Activated naive CD8-positive, alpha-beta T cell treated with anti-CD3 and anti-CD28 coated beads, Interleukin-2, amount 50 U/mL, for 16 hours (primary cell): ENCODE results near the gene NCOA7.
"Not testable (repeated sequence)": the region's sequence is repeated elsewhere in the genome, so short reads cannot be mapped to it uniquely, and the experiment has no call there.

Experiments used
- DNase-seq: peaks from one replicate; pipeline ENCODE4 v3.0.0-alpha.2; 2020; ENCODE audit warnings: low read depth, low spot score

Gene NCOA7

GRCh38 chr6:125792680-125793079 is 1.9 kb downstream of the NCOA7 start:
- DNase-seq, result no peak

GRCh38 chr6:125793280-125793679 is 2.5 kb downstream of the NCOA7 start:
- DNase-seq, result no peak

- DNase-seq, result no peak
Measured at GRCh38 chr6:125793863-125794262, 3.1 kb downstream of the NCOA7 start.

GRCh38 chr6:125794342-125795137 is 3.8 kb downstream of the NCOA7 start:
- DNase-seq, result no peak

- no peak for DNase-seq
Measured at GRCh38 chr6:125795301-125795700, 4.5 kb downstream of the NCOA7 start.

GRCh38 chr6:125797120-125797885 is 6.5 kb downstream of the NCOA7 start:
- no peak for DNase-seq

GRCh38 chr6:125797886-125798444 is 7.2 kb downstream of the NCOA7 start:
- DNase-seq, result no peak

- DNase-seq, result no peak
Measured at GRCh38 chr6:125798734-125799508, 8.2 kb downstream of the NCOA7 start.

- DNase-seq, result no peak
Measured at GRCh38 chr6:125802383-125802782, 11.6 kb downstream of the NCOA7 start.

- DNase-seq, result no peak
Measured at GRCh38 chr6:125802943-125803377, 12.2 kb downstream of the NCOA7 start.

- no peak for DNase-seq
Measured at GRCh38 chr6:125804264-125804663, 13.5 kb downstream of the NCOA7 start.

- not testable (repeated sequence) for DNase-seq
Measured at GRCh38 chr6:125804866-125805425, 14.2 kb downstream of the NCOA7 start.

- DNase-seq, result no peak
Measured at GRCh38 chr6:125806813-125807212, 16.1 kb downstream of the NCOA7 start.

GRCh38 chr6:125807293-125807692 is 16.5 kb downstream of the NCOA7 start:
- DNase-seq, result no peak

- DNase-seq, result no peak
Measured at GRCh38 chr6:125808060-125808459, 17.3 kb downstream of the NCOA7 start.

GRCh38 chr6:125808591-125808990 is 17.8 kb downstream of the NCOA7 start:
- DNase-seq, result no peak

GRCh38 chr6:125809570-125810170 is 18.9 kb downstream of the NCOA7 start:
- DNase-seq, result no peak

GRCh38 chr6:125810445-125810844 is 19.7 kb downstream of the NCOA7 start:
- no peak for DNase-seq

GRCh38 chr6:125811259-125811658 is 20.5 kb downstream of the NCOA7 start:
- no peak for DNase-seq

GRCh38 chr6:125812394-125813292 is 21.9 kb downstream of the NCOA7 start:
- no peak for DNase-seq
